Panc1 (cell line): ENCODE measurements around the gene UGT1A7.

Experiments
- CTCF ChIP-seq: fragments of 450-650 bp; IDR thresholded peaks from 2 replicates; pipeline ENCODE4 v1.5.1; 2017; ENCODE audit warnings: mild to moderate bottlenecking
- POLR2AphosphoS5 ChIP-seq: IDR thresholded peaks from 2 replicates; pipeline ENCODE4 v1.6.1; 2012; ENCODE audit warnings: mild to moderate bottlenecking, low read depth, low read length, moderate library complexity
- REST ChIP-seq, 2 experiments: IDR thresholded peaks; 2 replicates each; pipeline ENCODE4 v1.6.1; 2011 to 2012; ENCODE audit warnings: low read depth in 2 of 2, control low read depth in 1 of 2, low read length in 1 of 2, mild to moderate bottlenecking in 1 of 2, moderate library complexity in 1 of 2; ENCODE audit not compliant: insufficient read depth in 1 of 2
- SIN3A ChIP-seq: IDR thresholded peaks from 2 replicates; pipeline ENCODE4 v1.6.1; 2012; ENCODE audit warnings: low read depth, mild to moderate bottlenecking, low read length, moderate library complexity, borderline replicate concordance; ENCODE audit not compliant: insufficient read depth
- TCF7L2 ChIP-seq: IDR thresholded peaks from 2 replicates; pipeline ENCODE4 v1.6.1; 2011; ENCODE audit warnings: mild to moderate bottlenecking, low read depth, low read length, inconsistent platforms

GRCh38 chr2:233673896-233674295, 7.8 kb upstream of the UGT1A7 start:
- TF ChIP-seq CTCF (no peak), REST (IDR thresholded peaks at IDR 0.05; ENCODE audit: insufficient read depth in 1 of 2, low read depth in 2 of 2, low read length in 1 of 2) (no peak), POLR2AphosphoS5 (no peak), SIN3A (no peak), TCF7L2 (no peak)
